Anterior cingulate cortex (tissue), 58 donors: ENCODE data around the gene KCTD6.

Experiments used
- DNase-seq, 58 donors: peaks; one replicate each; lab custom pipeline; 2025; lab: John Stamatoyannopoulos, UW

KCTD6 gene

DNA sequence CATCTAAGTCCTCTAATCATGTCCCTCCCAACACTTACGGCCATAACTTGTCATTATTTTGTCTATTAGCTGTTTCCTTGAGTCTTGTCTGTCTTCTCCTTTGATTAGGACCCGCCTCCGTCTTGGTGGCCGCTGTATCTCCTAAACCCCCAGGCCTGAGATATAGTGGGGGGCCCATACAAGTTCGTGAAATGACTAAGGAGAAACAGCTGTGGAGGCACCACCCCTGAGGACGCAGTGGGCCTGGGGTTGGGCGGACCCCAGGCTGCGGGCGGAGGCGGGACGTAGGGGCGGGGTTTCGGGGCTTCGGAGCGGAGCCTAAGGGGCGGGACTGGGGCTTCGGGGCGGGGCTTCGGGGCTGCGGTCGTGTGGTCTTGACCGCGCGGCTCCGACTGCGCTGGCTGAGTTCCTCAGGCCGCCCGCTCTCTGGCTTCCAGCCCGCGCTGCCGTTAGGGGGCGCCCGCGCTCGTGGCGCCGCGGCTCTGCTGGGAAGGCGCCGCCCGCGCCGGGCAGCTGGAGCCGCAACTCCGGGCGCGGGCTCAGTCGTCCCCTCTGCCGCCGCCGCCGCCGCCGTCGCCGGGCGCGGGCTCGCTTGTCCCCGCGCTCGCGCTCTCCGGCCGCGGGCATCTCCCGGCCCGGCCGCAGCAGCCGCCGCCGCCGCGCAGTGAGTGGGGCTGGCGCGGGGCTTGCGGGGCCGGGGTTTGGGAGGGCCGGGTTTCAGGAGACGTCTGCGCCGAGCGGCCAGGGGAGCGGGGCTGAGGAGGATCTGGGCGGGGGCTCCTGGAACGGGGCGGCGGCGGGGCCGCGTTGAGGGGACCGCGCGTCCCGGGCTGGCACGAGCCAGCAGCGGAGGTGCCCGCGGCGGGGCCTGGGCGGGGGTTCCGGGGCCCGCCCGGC lies at the start of gene KCTD6:
KCTD6 (plus strand) TSS at position 591 of the 897 bp plus-strand sequence. CDS start 6,660 bp downstream, outside the sequence.
- peak in 57 of 58 donors; percentile 5 to 93 (median 81) for DNase-seq

DNA sequence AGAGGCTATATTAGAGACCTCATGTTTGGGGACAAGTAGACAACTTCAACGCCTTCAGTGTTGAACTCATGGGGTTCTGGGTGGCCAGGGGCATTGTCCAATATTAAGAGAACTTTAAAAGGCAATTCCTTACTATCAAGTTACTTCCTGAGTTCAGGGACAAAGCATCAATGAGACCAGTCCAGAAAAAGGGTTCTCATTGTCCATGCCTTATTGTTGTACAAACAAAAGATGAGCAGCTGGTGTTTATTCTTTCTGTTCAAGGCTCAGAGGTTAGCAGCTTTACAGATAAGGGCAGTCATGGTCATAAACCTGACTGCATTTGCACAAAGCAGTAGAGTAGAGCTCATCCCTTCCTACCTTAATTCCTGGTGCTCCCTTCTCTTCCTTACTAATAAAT lies 39.7 kb upstream of the KCTD6 start:
- DNase-seq: no peak

DNA sequence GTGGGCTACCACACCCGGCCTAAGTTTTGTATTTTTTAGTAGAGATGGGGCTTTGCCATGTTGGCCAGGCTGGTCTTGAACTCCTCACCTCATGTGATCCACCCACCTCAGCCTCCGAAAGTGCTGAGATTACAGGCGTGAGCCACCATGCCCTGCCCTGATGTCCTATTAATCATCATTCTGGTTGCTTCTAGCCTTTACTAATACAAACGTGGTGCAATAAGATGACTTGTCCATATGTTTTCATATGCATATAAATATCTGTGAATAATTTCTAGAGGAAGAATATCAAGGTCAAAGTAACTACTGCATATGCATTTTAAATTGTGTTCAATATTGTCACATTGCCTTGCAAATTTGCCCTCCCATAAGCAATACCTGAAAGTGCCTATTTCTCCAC lies 32.7 kb upstream of the KCTD6 start:
- DNase-seq: no peak

DNA sequence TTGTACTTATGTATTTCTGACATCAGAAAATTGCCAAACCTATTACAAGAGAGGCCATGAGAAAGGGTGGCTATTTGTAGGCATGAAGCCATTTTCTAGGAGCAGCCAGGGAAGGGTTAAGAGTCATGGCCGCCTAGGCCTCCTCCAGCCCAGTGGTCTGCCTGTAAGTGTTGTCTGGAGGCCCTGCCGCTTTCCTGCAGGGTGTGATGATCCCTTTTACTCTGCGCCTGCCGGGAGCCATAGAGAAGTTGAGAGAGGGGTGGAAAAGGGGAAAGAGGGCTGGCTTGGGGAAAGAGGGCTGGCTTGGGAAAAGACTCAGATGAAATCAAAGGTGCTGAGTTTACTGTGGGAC lies 29.1 kb upstream of the KCTD6 start:
- DNase-seq: no peak

DNA sequence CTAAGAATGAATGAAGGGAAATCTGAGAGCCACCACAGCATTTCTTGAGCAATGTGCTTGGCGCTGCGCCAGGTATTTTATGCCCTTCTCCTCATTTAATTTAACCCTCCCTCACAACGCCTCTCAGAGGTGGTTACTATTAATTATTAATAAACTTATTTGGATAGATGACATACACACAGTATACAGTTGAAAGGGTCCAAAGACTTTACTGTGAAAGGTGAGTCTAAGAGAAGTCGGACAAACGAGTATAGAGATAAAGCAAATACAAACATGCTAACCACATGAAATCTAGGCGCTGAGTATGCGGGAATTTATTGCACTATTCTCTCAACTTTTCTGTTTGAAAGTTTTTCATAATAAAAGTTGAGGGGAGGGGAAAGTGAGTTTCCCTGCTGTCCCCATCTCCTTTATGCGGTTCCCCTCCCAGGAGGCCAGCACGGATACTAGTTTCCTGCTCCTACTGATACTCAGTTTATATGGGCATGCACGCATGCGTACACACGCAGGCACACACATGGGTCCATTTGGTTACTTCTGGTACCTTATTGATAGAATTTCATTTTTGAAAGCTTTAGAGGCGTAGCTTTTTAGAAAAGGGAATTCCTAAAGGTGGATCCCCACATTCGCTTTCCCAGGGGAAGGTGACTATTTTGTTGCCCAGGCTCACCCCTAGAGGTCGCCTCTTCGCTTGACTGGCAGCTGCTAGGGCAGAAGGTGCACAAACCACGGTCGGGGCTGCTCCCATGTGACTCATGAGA lies 28.5 kb upstream of the KCTD6 start:
- peak in 46 of 58 donors; percentile 5 to 74 (median 51) for DNase-seq

DNA sequence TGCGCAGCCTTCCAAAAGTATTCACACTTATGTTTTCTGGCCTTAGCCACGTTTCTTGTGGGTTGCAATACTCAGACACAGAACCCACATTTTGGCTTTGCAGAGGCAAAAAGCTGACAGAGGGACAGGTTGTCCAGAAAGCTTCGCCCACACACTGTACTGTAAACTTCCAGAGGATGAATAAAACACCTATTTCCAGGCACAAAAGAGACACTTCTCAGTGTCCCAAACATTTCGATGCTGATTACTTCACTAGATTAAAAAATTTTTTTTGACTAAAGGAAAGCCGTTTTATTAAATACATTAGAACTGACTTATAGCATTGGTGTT lies 28.0 kb upstream of the KCTD6 start:
- peak in 6 of 58 donors; percentile 27 to 84 (median 56) for DNase-seq

DNA sequence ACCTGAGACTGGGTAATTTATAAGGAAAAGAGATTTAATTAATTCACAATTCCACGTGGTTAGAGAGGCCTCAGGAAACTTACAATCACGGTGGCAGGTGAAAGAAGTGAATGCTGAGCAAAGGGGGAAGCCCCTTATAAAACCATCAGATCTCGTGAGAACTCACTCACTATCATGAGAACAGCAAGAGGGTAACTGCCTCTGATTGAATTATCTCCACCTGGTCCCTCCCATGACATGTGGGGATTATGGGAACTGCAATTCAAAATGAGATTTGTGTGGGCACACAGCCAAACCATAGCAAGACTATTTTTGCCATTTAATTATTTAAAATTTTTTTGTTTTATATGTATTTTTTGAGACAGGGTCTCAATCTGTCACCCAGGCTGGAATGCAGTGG lies 27.0 kb upstream of the KCTD6 start:
- DNase-seq: no peak

DNA sequence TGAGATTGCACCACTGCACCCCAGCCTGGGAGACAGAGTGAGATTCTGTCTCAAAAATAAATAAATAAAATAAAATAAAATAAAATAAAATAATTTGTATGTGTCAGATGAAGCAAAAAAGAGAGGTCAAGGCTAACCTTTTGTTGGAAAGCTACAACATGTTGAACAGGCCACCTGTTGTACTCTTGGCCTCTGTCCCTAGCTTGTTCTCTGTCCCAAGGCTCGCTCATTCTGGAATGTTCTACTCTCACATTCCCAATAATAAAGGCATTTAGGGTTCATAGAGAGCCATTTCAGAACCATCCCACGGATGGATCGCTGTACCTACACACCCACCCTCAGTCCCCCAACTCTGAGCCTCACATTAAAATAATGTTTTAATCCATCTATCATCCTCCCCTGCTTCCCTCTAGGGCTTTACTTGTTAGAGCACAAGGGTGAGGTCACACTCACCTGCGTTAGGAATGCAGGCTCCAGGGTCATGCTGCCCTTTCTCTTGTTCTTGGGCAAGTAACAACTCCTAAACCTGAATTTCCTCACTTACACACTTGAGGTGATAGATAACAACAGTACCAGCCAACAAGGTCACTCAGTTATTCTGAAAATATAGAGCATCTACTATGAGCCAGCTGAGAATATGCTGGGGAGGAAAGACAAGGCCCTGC lies 24.9 kb upstream of the KCTD6 start:
- no peak for DNase-seq

DNA sequence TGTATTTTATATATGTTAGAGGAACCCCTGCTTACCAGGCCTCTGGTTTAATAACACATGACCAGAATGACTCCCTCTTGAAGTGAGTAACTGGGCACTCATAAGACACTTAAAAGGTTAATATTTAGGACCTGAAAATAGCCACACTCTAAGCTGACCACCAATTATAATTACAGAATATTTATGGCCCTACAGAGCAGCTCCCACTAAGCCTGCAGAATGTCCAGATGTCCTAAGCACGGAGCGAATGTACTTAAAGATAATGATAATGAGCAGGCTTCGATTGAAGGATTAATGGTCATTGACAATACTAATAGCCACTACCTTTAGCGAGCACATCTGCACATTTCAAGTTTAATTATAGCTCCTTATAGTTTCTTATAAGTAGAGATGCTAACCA lies 22.8 kb upstream of the KCTD6 start:
- DNase-seq: no peak

DNA sequence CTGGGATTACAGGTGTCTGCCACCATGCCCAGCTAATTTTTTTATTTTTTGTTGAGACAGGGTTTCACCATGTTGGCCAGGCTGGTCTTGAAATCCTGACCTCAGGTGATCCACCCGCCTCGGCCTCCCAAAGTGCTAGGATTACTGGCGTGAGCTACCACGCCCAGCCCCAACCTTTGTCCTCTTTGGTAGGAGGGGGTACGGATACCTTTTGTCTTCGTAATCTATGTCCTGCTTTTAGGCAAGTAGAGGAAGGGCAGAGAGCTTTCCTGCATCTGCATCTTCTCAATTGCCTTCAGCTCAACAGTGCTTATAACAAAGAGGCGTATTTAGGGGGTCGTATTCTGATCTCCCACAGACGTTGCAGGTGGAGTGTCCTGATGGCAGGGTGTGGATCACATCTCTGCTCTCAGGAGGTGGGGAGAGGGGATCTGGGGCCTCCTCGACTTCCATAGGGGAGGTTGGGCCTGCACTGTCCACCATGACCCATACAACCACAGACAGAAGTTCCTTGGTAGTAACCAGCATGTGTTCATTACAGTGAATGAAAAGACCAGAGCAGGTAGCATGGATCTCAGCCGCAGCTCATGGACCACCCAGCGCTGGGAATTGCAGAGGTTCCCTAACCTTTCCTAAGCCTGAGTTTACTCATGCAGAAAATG lies 21.4 kb upstream of the KCTD6 start:
- no peak for DNase-seq

DNA sequence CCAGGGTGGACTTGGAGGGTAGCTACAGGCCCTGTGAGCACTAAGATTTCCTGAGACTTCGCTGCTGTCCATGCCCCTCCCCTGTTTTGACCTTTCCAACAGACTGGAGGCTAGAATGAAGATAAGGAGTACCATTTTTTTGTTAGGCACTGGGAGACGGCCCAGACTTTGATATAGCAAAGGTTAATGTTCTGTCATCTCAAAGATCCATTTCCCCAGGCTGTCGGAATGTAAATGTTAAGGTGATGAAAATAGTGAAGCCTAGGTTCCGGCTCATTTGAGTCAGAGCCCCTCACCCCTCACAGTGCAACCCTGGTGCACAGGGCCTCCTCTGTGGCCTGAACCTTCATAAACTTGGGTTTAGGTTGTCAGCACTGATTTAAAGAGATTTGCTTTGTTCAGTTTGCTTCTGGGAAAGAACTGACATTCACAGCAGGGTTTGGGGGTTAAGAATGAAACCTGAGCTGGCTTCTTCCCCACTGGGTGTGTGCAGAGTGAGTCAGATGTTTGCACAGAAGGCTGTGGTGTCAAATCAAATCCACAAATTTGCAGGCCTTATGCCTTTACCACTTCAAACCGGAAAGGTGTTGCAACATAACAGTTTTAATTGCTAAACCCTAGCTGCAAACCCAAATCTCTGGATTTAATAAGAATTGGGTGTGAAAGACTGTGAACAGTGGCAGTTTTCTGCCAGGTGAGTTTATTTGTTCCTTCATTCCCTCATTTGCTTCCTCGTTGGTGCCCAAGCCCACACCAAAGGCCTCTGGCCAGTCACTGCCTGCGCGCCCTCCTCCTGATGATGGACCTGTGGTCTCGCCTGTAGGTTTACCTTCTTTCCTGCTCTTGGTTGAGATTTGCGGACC lies 20.6 kb upstream of the KCTD6 start:
- DNase-seq: peak in 1 of 58 donors; percentile 24

DNA sequence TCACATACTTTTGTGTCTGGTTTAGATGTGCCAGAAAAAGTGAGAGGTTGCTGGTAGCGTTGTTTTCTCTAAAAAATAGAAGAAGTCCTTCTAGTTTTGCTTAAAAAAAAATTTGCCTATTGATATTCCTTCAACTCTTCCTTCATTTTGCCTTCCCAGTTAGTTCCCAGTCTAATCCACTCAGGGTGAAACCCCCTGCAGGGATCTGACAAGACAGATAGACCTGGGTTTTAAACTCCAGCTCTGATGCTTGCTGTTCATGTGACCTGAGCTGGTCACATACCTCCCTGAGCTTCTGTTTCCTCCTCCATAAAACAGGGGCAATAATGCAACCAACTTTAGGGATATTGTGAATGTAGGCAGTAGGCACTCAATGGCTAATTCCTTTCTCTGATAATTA lies 18.6 kb upstream of the KCTD6 start:
- no peak for DNase-seq

DNA sequence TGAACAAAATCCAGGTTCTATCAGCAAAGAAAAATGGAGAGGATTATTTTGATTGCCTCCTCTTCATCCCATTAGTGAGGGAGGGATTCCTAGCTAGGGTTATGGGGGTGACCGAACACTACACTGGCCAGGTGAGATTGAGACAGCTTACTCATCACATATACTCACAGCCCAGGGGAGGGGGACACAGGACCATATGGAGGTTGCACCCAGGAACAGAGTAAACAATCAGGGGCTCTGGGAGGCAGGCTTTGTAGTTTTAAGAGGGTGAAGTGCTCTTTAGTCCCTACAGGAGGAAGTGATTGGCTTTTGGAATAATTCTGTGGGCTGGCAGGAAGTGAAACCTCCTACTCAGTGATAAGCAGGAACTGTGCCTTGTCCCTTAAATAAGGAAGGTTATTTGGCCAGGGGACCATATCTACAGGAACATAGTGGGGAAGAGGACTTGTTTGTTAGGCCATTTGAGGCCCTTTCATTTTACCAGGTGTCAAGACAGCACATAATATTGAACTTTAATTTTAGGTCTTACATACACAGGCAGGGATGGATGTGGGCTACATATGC lies 17.5 kb upstream of the KCTD6 start:
- peak in 1 of 58 donors; percentile 13 for DNase-seq

DNA sequence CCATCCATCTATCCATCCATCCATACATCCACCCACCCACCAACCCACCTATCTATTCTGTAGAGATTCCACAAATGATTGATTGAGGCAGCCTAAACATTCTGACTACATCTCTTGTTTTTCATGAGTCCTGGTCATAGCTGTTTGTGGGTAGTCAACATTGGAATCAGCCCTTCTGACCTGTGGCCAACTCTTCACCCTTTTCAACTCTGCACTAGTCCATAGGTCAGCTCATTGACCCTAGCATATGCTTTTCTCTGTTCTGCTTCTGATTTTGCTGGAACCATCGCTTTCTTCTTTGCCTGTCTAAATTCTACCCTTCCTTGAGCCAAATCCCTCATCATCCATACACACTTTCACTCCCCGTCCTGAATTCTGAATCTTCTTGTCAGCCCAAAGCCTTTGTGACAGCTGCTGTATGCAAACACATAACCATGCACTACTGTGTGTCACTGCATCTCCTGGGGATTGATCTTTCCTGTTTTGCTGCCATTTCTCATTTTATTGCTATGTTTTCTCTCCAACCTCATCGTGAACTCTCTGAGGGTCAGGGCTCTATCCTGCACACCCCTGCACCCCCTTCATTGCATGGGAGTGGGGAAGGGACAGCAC lies 16.8 kb upstream of the KCTD6 start:
- no peak for DNase-seq

DNA sequence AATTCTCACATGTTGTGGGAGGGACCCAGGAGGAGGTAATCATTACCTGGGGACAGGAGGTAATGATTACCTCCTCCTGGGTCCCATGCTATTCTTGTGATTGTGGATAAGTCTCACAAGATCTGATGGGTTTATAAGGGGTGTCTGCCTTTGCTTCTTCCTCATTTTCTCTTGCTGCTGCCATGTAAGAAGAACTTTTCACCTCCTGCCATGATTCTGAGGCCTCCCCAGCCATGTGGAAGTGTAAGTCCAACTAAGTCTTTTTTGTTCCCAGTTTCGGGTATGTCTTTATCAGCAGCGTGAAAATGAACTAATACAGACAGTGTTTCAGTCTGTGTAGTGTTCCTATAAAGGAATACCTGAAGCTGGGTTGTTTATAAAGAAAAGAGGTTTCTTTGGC lies 13.1 kb upstream of the KCTD6 start:
- DNase-seq: no peak

DNA sequence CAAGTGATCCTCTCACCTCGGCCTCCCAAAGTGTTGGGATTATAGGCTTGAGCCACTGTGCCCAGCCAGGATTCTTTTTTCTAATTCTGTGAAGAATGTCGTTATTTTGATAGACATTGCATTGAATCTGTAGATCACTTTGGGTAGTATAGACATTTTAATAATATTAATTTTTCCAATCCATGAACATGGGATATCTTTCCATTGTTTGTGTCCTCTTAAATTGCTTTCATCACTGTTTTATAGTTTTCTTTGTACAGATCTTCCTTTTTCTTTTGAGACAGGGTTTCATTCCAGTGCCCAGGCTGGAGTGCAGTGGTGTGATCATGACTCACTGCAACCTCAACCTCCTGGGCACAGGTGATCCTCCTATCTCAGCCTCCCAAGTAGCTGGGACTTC lies 11.6 kb upstream of the KCTD6 start:
- no peak for DNase-seq

DNA sequence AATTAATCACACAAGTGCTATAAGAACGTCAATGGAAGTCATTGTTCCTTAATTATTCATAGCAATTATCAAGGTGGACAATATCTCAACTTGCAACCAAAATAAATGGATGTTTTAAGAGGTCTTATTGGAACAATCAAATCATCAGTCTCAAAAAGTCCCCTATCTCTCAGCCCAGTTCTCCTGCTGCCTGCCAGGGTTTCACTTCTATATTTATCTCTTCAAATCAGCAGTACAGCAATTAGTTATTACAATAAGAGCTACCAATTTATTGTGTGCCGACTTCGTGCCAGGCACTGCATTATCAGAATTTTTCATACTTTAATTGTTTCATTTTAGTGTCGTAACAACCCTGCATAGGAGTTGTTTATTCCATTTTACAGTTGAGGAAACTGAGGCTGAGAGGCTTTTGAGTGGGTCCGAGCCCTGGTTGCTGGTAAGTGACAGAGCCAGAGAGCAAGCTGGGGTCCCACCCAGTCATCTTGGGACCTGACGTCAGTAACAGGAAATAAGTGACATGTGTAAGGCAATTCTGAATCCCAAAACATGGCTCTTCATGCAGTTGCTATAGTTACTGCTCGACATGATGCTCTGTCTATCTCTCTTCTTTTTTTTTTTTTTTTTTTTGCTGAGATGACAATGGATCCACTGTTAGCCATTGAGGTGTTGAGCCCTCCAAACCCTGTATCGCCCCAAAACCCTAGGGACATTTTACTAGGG lies 8.8 kb upstream of the KCTD6 start:
- DNase-seq: no peak

DNA sequence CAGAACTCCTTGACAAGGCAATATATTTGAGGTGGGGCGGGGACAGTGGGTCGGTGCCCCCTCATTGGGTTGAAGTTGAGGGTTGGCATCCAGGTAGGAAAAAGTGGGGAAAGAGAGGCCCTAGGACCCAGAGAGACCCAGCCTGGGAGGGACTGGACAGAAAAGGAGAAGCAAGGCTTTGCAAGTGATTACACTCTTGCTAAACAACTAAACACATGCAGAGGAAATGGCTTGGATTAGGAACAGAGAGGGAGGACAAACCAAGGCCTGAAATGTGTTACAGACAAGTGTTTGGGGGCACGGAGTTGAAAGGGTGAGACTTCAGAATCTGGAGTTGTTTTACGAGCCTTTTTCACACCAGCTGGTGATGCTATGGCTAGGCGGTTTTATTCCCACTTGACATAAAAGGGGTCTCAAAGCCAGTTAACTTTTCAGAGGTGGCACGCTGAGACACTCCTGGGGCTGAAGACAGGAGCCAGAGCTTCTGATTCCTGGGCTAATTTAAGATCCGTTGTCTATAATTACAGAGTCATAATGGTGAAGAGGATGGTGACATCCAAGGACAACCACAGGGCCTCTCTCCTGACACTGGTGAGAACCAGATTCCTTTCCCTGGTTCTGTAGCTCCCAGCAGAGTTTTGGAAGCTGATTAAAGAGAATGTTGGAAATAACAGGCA lies 7.7 kb upstream of the KCTD6 start:
- DNase-seq: no peak
